Esophagus muscularis mucosa (tissue), 4 donors: ENCODE data around the gene SLC6A18.
"Not testable (repeated sequence)": the region's sequence is repeated elsewhere in the genome, so short reads cannot be mapped to it uniquely, and the experiment has no call there.

ENCODE experiments used
- CTCF ChIP-seq, 3 experiments: fragments of 200-600 bp in 2 of 3; fragments of 450-650 bp in 1 of 3; sonication (generic) in 2 of 3; IDR thresholded peaks; one replicate each; pipeline ENCODE4 v1.5.1; 2017 to 2019; ENCODE audit warnings: antibody characterized with exemption in 3 of 3, mild to moderate bottlenecking in 2 of 3, moderate library complexity in 1 of 3
- EP300 ChIP-seq: sonication (generic); formaldehyde crosslinking; IDR thresholded peaks from one replicate; pipeline ENCODE4 v1.6.1; 2017; ENCODE audit warnings: antibody characterized with exemption
- POLR2A ChIP-seq: fragments of 450-650 bp; IDR thresholded peaks from one replicate; pipeline ENCODE4 v1.6.1; 2017; ENCODE audit warnings: antibody characterized with exemption, moderate library complexity, mild to moderate bottlenecking, low read depth
- POLR2AphosphoS5 ChIP-seq, 2 donors: sonication (generic); formaldehyde crosslinking; IDR thresholded peaks; one replicate each; pipeline ENCODE4 v1.6.1; 2017; ENCODE audit warnings: antibody characterized with exemption in 2 of 2

GRCh38 chr5:1229023-1229422, 3.8 kb downstream of the SLC6A18 start:
- TF ChIP-seq POLR2A; CTCF (IDR thresholded peaks at IDR 0.05); POLR2AphosphoS5 (IDR thresholded peaks at IDR 0.05); EP300: not testable (repeated sequence)
